K562 (cell line): ENCODE data around the gene FAM187B. TPM values are rescaled to one million over a fixed set of nuclear protein-coding genes. Genes with fewer than 3 reads are reported as not detected.

Source experiments
- BMI1 ChIP-seq: fragments of 150-350 bp; IDR thresholded peaks from 2 replicates; pipeline ENCODE4 v1.6.1; 2014; ENCODE audit warnings: low read length
- CBFB ChIP-seq: sonication (generic); formaldehyde crosslinking; IDR thresholded peaks from 2 replicates; pipeline ENCODE4 v1.4.0; 2020; ENCODE audit warnings: mild to moderate bottlenecking, missing genetic modification reagents
- CCNT2 ChIP-seq: IDR thresholded peaks from 2 replicates; pipeline ENCODE4 v1.6.1; 2011; ENCODE audit warnings: borderline replicate concordance, low read depth, mild to moderate bottlenecking, moderate library complexity, mixed read lengths, low read length; ENCODE audit not compliant: insufficient read length; ENCODE audit errors: extremely low read depth
- CREB3 ChIP-seq: fragments of 450-650 bp; conservative IDR thresholded peaks from 2 replicates; pipeline ENCODE4 v1.6.1; 2016; ENCODE audit warnings: missing genetic modification characterization, low read depth, mild to moderate bottlenecking, missing compliant biosample characterization, moderate library complexity
- DIDO1 ChIP-seq: fragments of 450-650 bp; IDR thresholded peaks from 2 replicates; pipeline ENCODE4 v1.6.1; 2016; ENCODE audit warnings: low read depth, missing biosample characterization, missing genetic modification characterization
- GATAD2B ChIP-seq: fragments of 450-650 bp; IDR thresholded peaks from 2 replicates; pipeline ENCODE4 v1.6.1; 2017; ENCODE audit warnings: mild to moderate bottlenecking, borderline replicate concordance
- GTF2F1 ChIP-seq: IDR thresholded peaks from 2 replicates; pipeline ENCODE4 v1.6.1; 2011; ENCODE audit warnings: low read depth, low read length, improper control_type of control experiment
- HDAC8 ChIP-seq: fragments of 450-650 bp; IDR thresholded peaks from 2 replicates; pipeline ENCODE4 v1.6.1; 2016; ENCODE audit warnings: mild to moderate bottlenecking, missing genetic modification characterization, moderate library complexity, missing compliant biosample characterization
- HOXB6 ChIP-seq: fragments of 250-450 bp; sonication (Bioruptor Pico); IDR thresholded peaks from 2 replicates; pipeline ENCODE4 v1.5.1; 2022; ENCODE audit warnings: mild to moderate bottlenecking, borderline replicate concordance
- JUN ChIP-seq, 2 experiments: sonication (generic) in 1 of 2; formaldehyde crosslinking in 1 of 2; IDR thresholded peaks; 2 replicates each; pipeline versions ENCODE4 v1.6.1 to v1.8.0; 2012 to 2022; ENCODE audit warnings: borderline replicate concordance in 2 of 2, mild to moderate bottlenecking in 2 of 2, improper control_type of control experiment in 1 of 2, low read depth in 1 of 2, low read length in 1 of 2, missing genetic modification reagents in 1 of 2
- MTA1 ChIP-seq: fragments of 450-650 bp; IDR thresholded peaks from 2 replicates; pipeline ENCODE4 v1.6.1; 2017; ENCODE audit warnings: borderline replicate concordance
- NCOA1 ChIP-seq: fragments of 450-650 bp; IDR thresholded peaks from 2 replicates; pipeline ENCODE4 v1.6.1; 2016; ENCODE audit warnings: low read depth
- NFRKB ChIP-seq: fragments of 450-650 bp; IDR thresholded peaks from 2 replicates; pipeline ENCODE4 v1.6.1; 2016; ENCODE audit warnings: low read depth
- RB1 ChIP-seq: fragments of 450-650 bp; IDR thresholded peaks from 2 replicates; pipeline ENCODE4 v1.6.1; 2017; ENCODE audit warnings: low read depth, mild to moderate bottlenecking
- RBM22 ChIP-seq: fragments of 200-400 bp; formaldehyde crosslinking; IDR thresholded peaks from 2 replicates; pipeline ENCODE4 v1.6.1; 2018; ENCODE audit warnings: low read length, low read depth; ENCODE audit not compliant: poor library complexity, severe bottlenecking
- SFPQ ChIP-seq: fragments of 200-400 bp; formaldehyde crosslinking; IDR thresholded peaks from 2 replicates; pipeline ENCODE4 v1.6.1; 2017; ENCODE audit warnings: mild to moderate bottlenecking, low read depth, low read length, moderate library complexity
- SMARCA5 ChIP-seq: fragments of 450-650 bp; IDR thresholded peaks from 2 replicates; pipeline ENCODE4 v1.6.1; 2016
- TCF7L2 ChIP-seq: fragments of 150-350 bp; IDR thresholded peaks from 2 replicates; pipeline ENCODE4 v1.6.1; 2016; ENCODE audit warnings: low read depth, mild to moderate bottlenecking, low read length, moderate library complexity
- ZBTB17 ChIP-seq: fragments of 450-650 bp; formaldehyde crosslinking; IDR thresholded peaks from 2 replicates; pipeline ENCODE4 v1.4.0; 2020; ENCODE audit warnings: mild to moderate bottlenecking
- ZFP36 ChIP-seq: fragments of 150-350 bp; IDR thresholded peaks from 2 replicates; pipeline ENCODE4 v1.6.1; 2018; ENCODE audit warnings: low read length, low read depth; ENCODE audit not compliant: partially characterized antibody
- ZNF431 ChIP-seq: sonication (generic); formaldehyde crosslinking; IDR thresholded peaks from 2 replicates; pipeline ENCODE4 v1.8.0; 2022; ENCODE audit warnings: mild to moderate bottlenecking, missing genetic modification reagents
- ZNF764 ChIP-seq: fragments of 250-450 bp; sonication (Bioruptor Pico); IDR thresholded peaks from 2 replicates; pipeline ENCODE4 v1.4.0; 2020; ENCODE audit warnings: low read depth, mild to moderate bottlenecking, moderate library complexity
- polyA plus RNA-seq, 8 experiments: library from polyadenylated mRNA; depleted of rRNA in 4 of 8; stranded (reverse) in 5 of 8; unstranded in 3 of 8; fragments of >200 nt; fragmentation: Nextera tagmentation in 2 of 8; fragmentation: Illumina TruSeq in 1 of 8; extraction: Ambion mirVana in 2 of 8; extraction: Trizol in 1 of 8; gene quantifications; 2 replicates each; pipeline versions ENCODE4 v1.2.1 to v1.2.3, GENCODE V29; 2011 to 2014; ENCODE audit warnings: inconsistent platforms in 1 of 8, missing spikeins in 1 of 8
- total RNA-seq, 7 experiments: library from RNA; depleted of rRNA in 6 of 7; stranded (reverse); fragments of >200 nt in 6 of 7; fragmentation: Illumina TruSeq in 2 of 7; extraction: Trizol in 2 of 7; gene quantifications; 2 replicates each; pipeline versions ENCODE4 v1.2.1 to v1.2.3, GENCODE V29; 2011 to 2021; ENCODE audit warnings: low replicate concordance in 1 of 7
- TF ChIP-seq, protein P1 (sequence below): sonication (generic); formaldehyde crosslinking; IDR thresholded peaks from 2 replicates; pipeline ENCODE4 v1.8.0; 2022; ENCODE audit warnings: missing genetic modification reagents, mild to moderate bottlenecking, borderline replicate concordance

The FAM187B gene
- total and polyA plus RNA-seq, 9 of the 15 experiments (the other 6 are each of a cell fraction or from before 2014, with no cell fraction given) = 0.04 to 0.09 TPM; not detected in 7

DNA sequence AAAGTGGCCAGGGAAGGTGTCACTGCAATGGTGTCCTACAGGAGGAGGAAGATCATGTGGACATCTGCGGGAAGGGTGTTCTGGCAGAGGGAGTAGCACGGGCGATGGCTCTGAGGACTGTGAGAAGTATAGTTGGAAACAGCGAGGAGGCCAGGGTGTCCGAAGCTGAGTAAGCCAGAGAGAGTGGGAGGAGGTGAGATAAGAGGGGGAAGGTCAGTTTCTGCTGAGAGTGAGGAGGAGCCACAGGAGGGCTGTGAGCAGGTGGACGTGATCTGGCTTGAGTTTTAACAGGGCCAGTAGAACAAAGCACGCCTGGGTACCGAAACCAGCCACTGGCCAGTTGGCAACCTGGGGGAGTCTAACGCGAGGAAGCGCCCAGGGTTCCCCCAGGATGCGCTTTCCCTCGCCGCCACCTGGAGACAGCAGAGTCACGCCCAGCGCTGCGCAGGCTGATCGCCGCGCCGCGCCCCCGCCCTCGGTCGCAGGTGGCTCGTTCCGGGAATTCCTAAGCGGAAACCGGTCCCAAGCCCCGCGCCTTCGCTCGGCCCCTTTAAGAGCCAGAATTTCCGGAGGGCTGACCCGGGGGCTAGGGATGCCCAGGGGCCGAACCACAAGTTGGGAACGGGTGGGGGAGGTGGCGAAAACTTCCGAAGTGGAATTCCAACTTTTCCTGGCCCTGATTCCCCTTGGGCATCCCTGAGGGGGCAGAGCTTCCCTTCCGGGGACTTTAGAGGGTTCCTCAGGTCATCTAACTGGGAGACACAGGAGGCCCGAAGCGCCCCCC is 19.2 kb upstream of the FAM187B start (continued):
- TF ChIP-seq SFPQ = no peak
- TF ChIP-seq RB1 = peak; percentile 63; the same call in 1 of the 2 replicates
- TF ChIP-seq CREB3 (tag) = no peak
- TF ChIP-seq, protein P1, sequence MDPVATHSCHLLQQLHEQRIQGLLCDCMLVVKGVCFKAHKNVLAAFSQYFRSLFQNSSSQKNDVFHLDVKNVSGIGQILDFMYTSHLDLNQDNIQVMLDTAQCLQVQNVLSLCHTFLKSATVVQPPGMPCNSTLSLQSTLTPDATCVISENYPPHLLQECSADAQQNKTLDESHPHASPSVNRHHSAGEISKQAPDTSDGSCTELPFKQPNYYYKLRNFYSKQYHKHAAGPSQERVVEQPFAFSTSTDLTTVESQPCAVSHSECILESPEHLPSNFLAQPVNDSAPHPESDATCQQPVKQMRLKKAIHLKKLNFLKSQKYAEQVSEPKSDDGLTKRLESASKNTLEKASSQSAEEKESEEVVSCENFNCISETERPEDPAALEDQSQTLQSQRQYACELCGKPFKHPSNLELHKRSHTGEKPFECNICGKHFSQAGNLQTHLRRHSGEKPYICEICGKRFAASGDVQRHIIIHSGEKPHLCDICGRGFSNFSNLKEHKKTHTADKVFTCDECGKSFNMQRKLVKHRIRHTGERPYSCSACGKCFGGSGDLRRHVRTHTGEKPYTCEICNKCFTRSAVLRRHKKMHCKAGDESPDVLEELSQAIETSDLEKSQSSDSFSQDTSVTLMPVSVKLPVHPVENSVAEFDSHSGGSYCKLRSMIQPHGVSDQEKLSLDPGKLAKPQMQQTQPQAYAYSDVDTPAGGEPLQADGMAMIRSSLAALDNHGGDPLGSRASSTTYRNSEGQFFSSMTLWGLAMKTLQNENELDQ (CRISPR knock-in tag) = no peak
- TF ChIP-seq BMI1 = no peak
- TF ChIP-seq HDAC8 (tag) = no peak
- TF ChIP-seq GATAD2B = no peak
- no peak for TF ChIP-seq ZNF764 (CRISPR knock-in tag)
- no peak; the same call in 1 of the 2 replicates for TF ChIP-seq DIDO1 (tag)
- TF ChIP-seq SMARCA5 = peak; percentile 94
- 0 out of 2 replicates have a peak, but pooled peaks have one; percentile 45 for TF ChIP-seq NCOA1
- peak; percentile 45; the same call in 1 of the 2 replicates for TF ChIP-seq MTA1
- TF ChIP-seq TCF7L2 = no peak; the same call in 1 of the 2 replicates
- TF ChIP-seq RBM22 = no peak
- no peak for TF ChIP-seq GTF2F1
- TF ChIP-seq CBFB (CRISPR knock-in tag) = no peak
- TF ChIP-seq ZBTB17 (CRISPR knock-in tag) = 0 out of 2 replicates have a peak, but pooled peaks have one; percentile 22
- TF ChIP-seq JUN (IDR thresholded peaks at IDR 0.05; ENCODE audit: borderline replicate concordance, low read depth, low read length) = 0 out of 2 replicates have a peak, but pooled peaks have one; percentile 67
- TF ChIP-seq JUN (CRISPR knock-in tag; IDR thresholded peaks at IDR 0.05; ENCODE audit: borderline replicate concordance) = no peak; the same call in 1 of the 2 replicates
- no peak for TF ChIP-seq HOXB6
- peak; percentile 33 for TF ChIP-seq ZFP36
- TF ChIP-seq ZNF431 (CRISPR knock-in tag) = no peak
- TF ChIP-seq CCNT2 = peak; percentile 59
- no peak for TF ChIP-seq NFRKB
